Measurements from ENCODE around the gene GPRC5A.

The GPRC5A gene

DNA sequence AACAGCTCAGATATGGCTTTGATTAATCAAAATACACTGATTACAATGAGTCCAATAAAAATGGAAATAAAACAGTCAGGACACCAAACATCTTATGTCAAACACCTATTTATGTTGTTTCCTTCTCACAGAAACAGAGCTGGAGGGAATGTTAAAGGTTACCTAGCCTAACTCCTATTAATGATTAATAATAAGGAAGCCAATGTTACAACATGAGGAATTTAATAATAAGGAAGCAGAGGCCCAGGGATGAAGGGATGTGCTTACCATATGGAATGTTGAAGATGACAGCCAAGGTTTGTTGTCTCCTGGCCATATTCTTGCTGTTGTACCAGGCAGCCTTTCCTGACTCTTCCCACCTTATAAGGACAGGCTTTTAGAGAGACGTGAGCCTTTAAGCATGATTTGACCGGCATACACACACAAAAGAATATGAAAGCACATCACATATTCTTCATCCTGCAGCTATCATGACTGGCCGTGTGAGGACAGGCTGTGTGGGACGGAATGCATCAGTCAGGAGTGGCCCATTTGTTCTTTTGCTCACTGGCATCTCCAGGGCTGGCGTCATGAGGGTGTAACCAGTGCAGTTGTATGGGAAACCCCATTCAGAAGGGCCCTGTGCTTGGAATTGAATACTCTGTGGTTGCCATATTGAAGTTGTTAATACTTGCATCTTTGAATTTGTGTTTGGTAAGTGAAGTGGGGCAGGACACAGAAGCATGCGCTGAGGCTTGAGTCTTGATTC lies 63.7 kb downstream of the GPRC5A start:
- POLR2A ChIA-PET (ENCODE audit: low non-redundant PET) = no interaction called here
- no peak overlapping the region for H3K27ac ChIP-seq
- TF ChIP-seq, protein P1, sequence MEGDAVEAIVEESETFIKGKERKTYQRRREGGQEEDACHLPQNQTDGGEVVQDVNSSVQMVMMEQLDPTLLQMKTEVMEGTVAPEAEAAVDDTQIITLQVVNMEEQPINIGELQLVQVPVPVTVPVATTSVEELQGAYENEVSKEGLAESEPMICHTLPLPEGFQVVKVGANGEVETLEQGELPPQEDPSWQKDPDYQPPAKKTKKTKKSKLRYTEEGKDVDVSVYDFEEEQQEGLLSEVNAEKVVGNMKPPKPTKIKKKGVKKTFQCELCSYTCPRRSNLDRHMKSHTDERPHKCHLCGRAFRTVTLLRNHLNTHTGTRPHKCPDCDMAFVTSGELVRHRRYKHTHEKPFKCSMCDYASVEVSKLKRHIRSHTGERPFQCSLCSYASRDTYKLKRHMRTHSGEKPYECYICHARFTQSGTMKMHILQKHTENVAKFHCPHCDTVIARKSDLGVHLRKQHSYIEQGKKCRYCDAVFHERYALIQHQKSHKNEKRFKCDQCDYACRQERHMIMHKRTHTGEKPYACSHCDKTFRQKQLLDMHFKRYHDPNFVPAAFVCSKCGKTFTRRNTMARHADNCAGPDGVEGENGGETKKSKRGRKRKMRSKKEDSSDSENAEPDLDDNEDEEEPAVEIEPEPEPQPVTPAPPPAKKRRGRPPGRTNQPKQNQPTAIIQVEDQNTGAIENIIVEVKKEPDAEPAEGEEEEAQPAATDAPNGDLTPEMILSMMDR (conservative IDR thresholded peaks at IDR 0.05; ENCODE audit: low read depth) = no peak
- no peak for DNase-seq (ENCODE audit: low spot score)
- CTCF ChIA-PET = no interaction called here

DNA sequence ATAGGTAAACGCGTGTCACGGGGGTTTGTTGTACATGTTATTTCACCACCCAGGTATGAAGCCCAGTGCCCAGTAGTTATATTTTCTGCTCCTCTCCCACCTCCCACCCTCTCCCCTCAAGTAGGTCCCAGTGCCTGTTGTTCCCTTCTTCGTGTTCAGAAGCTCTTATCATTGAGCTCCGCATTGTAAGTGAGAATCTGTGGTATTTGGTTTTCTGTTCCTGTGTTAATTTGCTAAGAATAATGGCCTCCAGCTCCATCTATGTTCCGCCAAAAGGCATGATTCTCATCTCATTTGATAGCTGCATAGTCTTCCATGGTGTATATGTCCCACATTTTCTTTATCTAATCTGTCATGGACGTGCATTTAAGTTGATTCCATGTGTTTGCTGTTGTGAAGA lies 67.5 kb downstream of the GPRC5A start:
- H3K27ac ChIP-seq = no peak overlapping the region
- ChIA-PET CTCF (no interaction called here), POLR2A (ENCODE audit: low non-redundant PET) (no interaction called here)
- TF ChIP-seq, protein P1 (conservative IDR thresholded peaks at IDR 0.05; ENCODE audit: low read depth) = no peak
- no peak for DNase-seq (ENCODE audit: low spot score)

DNA sequence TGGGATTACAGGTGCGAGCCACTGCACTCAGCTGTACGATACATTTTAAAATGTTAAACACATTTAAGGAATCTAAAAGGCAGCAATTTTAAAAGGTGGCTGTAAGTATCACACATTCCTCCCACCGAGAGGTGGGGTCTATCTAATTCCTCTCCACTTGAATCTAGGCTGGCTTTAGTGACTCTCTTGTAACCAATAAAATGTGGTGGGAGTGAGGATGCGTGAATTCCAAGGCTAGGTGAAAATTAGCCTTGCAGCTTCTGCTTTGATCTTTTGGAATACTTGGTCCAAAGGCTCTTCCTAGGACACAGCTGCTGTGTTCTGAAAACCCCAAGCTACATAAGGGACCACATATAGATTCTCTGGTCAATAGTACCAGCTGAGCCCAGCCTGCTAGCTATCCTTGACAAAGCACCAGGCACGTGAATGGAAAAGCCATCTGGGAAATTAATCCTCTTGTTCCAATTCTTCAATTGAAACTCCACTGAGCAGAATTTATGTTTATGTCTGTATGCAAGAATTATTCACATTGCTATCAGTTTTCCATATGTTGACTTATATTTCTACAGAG lies 69.4 kb downstream of the GPRC5A start:
- H3K27ac ChIP-seq = no peak overlapping the region
- no peak for DNase-seq (ENCODE audit: low spot score)
- TF ChIP-seq, protein P1 (conservative IDR thresholded peaks at IDR 0.05; ENCODE audit: low read depth) = no peak
- POLR2A ChIA-PET (ENCODE audit: low non-redundant PET) = no interaction called here
- CTCF ChIA-PET = interaction anchor here (0.6 to 1.1 kb wide), 2 partner anchors 9 to 123 kb away, joined by 3 read pairs; no protein-coding TSS in a partner anchor

DNA sequence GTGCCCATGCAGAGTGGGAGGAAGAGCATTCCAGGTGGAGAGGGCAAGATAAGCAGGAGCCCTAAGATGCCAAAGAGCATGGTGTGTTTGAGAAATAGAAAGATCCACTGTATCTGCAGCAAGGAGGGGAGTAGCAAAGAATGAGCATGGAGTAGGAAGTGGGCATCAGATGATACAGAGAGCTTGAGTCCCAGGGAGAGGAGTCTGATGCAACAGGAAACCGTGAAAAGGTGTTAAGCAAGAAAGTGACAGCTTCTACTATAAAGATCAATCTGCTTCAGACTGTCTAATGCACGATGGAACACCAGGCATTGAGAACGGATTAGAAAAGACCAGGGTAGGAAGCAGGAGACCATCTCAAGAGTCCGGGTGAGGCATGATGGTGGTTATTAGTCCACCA lies 72.9 kb downstream of the GPRC5A start:
- TF ChIP-seq, protein P1 (conservative IDR thresholded peaks at IDR 0.05; ENCODE audit: low read depth) = no peak
- ChIA-PET CTCF (interaction anchor here (0.7 kb wide), 1 partner anchor 24 kb away, joined by 3 read pairs; no protein-coding TSS in a partner anchor), POLR2A (ENCODE audit: low non-redundant PET) (no interaction called here)
- no peak overlapping the region for H3K27ac ChIP-seq
- no peak for DNase-seq (ENCODE audit: low spot score)

DNA sequence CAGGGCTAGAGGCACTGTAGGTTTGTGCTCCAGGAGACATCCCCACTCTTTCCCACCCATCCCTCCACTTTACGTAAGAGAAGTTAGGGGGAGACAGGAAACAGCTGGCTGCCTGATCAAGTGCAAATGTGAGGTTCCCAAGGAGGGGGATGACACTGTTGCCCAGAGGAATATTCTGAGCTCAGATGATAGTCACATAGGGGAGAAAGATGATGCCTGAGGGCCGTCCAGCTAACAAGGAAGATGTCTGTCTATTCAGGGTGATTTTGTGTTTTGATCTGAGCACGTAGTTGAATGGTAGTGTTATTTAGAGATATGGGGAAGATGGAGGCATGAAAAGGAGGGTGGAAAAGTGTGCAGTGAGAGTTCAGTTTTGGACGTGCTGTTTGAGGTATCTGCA lies 74.5 kb downstream of the GPRC5A start:
- H3K27ac ChIP-seq = no peak overlapping the region
- ChIA-PET POLR2A (ENCODE audit: low non-redundant PET) (no interaction called here), CTCF (no interaction called here)
- TF ChIP-seq, protein P1 (conservative IDR thresholded peaks at IDR 0.05; ENCODE audit: low read depth) = no peak
- no peak for DNase-seq (ENCODE audit: low spot score)

Measured in RWPE1 (cell line).